Peyer's patch (tissue), 4 donors: ENCODE measurements around the gene STT3B. TPM values are rescaled to one million over a fixed set of nuclear protein-coding genes. Genes with fewer than 3 reads are reported as not detected.

ENCODE experiments used
- DNase-seq, 3 donors: peaks; one replicate each; pipeline ENCODE4 v3.0.0-alpha.2; 2017 to 2019
- H3K27ac ChIP-seq, 4 donors: fragments of 200-600 bp; sonication (generic); one replicate each; pipeline ENCODE4 v1.5.1; 2016 to 2019
- H3K27me3 ChIP-seq, 2 donors: fragments of 200-600 bp; sonication (generic); one replicate each; pipeline ENCODE4 v1.5.1; 2019
- H3K36me3 ChIP-seq, 3 donors: fragments of 200-600 bp; sonication (generic); one replicate each; pipeline ENCODE4 v1.5.1; 2016 to 2019
- H3K4me1 ChIP-seq, 4 donors: fragments of 200-600 bp; sonication (generic); one replicate each; pipeline ENCODE4 v1.5.1; 2016 to 2019
- H3K4me3 ChIP-seq, 4 donors: fragments of 200-600 bp; sonication (generic); 1 replicate in 3 of 4; 2 replicates in 1 of 4; pipeline ENCODE4 v1.5.1; 2016 to 2019; ENCODE audit warnings: mild to moderate bottlenecking in 1 of 4
- H3K9me3 ChIP-seq, 4 donors: fragments of 200-600 bp; sonication (generic); one replicate each; pipeline ENCODE4 v1.5.1; 2016 to 2019; ENCODE audit warnings: mild to moderate bottlenecking in 1 of 4
- POLR2A ChIP-seq, 2 donors: fragments of 450-650 bp; IDR thresholded peaks; one replicate each; pipeline ENCODE4 v1.5.1; 2017; ENCODE audit warnings: antibody characterized with exemption in 2 of 2, mild to moderate bottlenecking in 2 of 2, moderate library complexity in 2 of 2
- total RNA-seq, 4 donors: library from RNA; depleted of rRNA; stranded (reverse); fragments of >200 nt; gene quantifications; one replicate each; pipeline ENCODE4 v1.1.0, GENCODE V29; 2016
- TF ChIP-seq, protein P1 (sequence below), 6 experiments: fragments of 450-650 bp in 4 of 6; fragments of 200-600 bp in 2 of 6; sonication (generic) in 1 of 6; IDR thresholded peaks; one replicate each; pipeline ENCODE4 v1.5.1; 2017 to 2019; ENCODE audit warnings: antibody characterized with exemption in 6 of 6, mild to moderate bottlenecking in 3 of 6, moderate library complexity in 1 of 6

Gene STT3B
- total RNA-seq, 4 donors from 2014 or later: 83.9 to 179 (median 144) TPM

DNA sequence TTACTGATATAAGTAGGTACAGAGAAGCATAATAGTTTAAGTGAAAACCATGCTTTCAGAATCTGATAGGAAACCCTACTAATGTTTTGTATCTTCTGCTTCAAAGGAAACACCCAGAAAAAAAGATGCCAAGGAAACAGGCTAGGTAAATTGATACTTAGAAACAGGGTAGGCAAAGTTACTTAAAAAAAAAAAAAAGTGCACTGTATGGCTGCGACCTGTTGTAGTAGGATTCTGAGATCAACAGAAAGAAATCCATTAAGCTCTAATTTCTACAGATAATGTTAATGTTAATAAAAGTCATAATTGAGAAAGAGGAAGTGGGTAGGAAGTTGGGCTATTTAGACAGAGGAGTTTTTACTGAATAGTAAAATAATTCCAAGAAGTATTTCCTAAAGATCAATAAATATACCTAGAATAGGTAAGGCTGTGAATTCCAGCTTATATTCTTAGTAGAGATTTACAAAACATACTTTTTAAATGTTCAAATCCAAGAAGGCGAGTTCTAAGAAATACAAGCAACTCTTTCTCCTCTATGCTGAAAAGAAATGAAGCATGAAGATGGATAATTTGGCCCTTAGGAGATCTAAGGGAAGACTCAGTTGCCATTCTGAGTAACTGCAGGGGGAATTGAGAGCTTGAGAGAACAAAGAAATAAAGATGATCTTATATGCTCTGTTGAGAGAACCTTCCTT, 24.1 kb upstream of the STT3B start:
- H3K27me3 ChIP-seq: no peaks in the 10 kb centered on the region
- TF ChIP-seq, protein P1, sequence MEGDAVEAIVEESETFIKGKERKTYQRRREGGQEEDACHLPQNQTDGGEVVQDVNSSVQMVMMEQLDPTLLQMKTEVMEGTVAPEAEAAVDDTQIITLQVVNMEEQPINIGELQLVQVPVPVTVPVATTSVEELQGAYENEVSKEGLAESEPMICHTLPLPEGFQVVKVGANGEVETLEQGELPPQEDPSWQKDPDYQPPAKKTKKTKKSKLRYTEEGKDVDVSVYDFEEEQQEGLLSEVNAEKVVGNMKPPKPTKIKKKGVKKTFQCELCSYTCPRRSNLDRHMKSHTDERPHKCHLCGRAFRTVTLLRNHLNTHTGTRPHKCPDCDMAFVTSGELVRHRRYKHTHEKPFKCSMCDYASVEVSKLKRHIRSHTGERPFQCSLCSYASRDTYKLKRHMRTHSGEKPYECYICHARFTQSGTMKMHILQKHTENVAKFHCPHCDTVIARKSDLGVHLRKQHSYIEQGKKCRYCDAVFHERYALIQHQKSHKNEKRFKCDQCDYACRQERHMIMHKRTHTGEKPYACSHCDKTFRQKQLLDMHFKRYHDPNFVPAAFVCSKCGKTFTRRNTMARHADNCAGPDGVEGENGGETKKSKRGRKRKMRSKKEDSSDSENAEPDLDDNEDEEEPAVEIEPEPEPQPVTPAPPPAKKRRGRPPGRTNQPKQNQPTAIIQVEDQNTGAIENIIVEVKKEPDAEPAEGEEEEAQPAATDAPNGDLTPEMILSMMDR (IDR thresholded peaks at IDR 0.05): no peak
- no peak for TF ChIP-seq POLR2A (IDR thresholded peaks at IDR 0.05)
- H3K9me3 ChIP-seq: no peaks in the 10 kb centered on the region
- no peak overlapping the region for H3K27ac ChIP-seq
- no peaks in the 10 kb centered on the region for H3K36me3 ChIP-seq
- H3K4me3 ChIP-seq: no peak overlapping the region
- no peaks in the 10 kb centered on the region for H3K4me1 ChIP-seq
- DNase-seq: no peak

DNA sequence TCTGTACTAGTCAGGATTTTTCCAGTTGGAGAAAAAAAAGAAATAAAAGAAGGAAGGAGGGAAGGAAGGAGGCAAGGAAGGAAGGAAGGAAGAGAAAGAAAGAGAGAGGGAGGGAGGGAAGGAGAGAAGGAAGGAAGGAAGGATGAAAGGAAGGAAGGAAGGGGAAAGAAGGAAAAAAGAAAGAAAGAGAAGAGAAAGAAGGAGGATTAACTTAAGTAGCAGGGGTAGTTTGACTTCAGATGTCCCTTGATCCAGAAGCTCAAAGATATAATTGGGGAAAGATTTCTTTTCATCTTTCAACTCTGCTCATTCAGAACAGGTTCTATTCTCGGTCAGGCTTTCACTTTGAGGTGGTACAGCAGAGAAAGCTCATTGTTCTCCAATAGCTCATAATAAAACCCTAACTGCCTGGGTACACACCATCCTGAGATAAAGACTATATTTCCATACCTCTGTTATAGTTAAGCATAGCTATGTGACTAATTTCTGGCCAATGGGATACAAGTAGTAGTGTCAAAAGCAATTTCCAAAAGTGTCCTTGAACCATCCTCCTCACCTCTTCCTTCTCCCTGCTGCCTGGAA, 23.5 kb upstream of the STT3B start:
- Histone ChIP-seq H3K36me3 (no peaks in the 10 kb centered on the region), H3K4me1 (no peaks in the 10 kb centered on the region), H3K9me3 (no peaks in the 10 kb centered on the region), H3K4me3 (no peak overlapping the region), H3K27me3 (no peaks in the 10 kb centered on the region), H3K27ac (no peak overlapping the region)
- TF ChIP-seq POLR2A (IDR thresholded peaks at IDR 0.05): no peak
- TF ChIP-seq, protein P1 (IDR thresholded peaks at IDR 0.05): no peak
- no peak for DNase-seq

DNA sequence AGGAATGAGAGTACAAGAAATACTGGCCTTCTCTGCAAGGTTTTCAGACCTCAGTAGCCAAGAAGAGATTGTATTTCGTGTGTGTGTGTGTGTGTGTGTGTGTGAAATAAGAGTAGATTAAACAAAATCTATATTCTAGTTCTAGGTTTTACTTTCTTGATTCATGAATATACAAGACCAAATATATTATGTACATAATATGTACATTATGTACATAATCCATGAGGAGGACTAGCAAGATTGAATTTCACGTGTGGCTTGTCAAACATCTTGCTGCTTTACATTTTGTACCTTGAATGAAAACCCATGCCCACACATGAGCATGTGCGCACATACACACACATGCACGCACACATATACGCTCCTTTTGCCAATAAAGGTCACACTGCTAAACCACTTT, 18.2 kb upstream of the STT3B start:
- no peaks in the 10 kb centered on the region for H3K9me3 ChIP-seq
- no peak overlapping the region for H3K4me3 ChIP-seq
- DNase-seq: no peak
- no peak overlapping the region for H3K27ac ChIP-seq
- no peaks in the 10 kb centered on the region for H3K4me1 ChIP-seq
- no peaks in the 10 kb centered on the region for H3K27me3 ChIP-seq
- TF ChIP-seq, protein P1 (IDR thresholded peaks at IDR 0.05): no peak
- no peak for TF ChIP-seq POLR2A (IDR thresholded peaks at IDR 0.05)
- no peaks in the 10 kb centered on the region for H3K36me3 ChIP-seq

DNA sequence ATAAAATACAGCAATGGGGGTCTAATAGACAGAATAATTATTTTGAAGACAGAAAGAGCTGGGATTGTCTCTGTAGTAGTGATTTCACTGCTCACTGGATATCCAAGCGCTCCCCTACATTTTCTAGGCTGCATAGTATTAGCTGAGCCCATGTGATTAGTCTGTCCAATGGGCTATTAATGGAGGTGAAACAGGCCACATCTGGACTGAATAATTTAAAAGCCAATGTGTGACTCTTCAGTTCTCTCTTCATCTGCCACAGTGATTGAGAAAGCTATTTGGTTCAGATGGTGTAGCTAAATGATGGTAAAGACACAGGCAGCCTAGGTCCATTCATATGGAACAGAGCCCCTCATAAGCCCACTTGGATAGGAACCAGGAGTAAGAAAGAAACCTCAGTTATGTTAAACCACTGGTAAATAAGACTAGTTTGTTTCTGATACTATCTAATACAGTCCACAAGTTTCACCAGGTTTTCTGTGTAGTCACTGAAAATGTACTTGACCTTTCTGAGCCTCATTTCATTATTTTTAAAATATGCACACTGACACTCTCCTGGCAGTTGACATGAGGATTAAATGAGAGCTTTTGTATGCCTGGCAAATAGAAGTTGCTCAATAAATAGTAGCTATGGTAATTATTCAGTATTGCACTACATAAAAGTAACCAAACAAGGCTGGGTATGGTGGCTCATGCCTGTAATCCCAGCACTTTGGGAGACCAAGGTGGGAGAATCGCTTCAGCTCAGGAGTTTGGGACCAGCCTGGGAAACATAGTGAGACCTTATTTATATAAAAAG, 17.0 kb upstream of the STT3B start:
- Histone ChIP-seq H3K36me3 (no peaks in the 10 kb centered on the region), H3K27ac (no peak overlapping the region), H3K27me3 (no peaks in the 10 kb centered on the region), H3K4me3 (no peak overlapping the region), H3K4me1 (no peaks in the 10 kb centered on the region), H3K9me3 (no peaks in the 10 kb centered on the region)
- DNase-seq: no peak
- TF ChIP-seq, protein P1 (IDR thresholded peaks at IDR 0.05): no peak
- no peak for TF ChIP-seq POLR2A (IDR thresholded peaks at IDR 0.05)

DNA sequence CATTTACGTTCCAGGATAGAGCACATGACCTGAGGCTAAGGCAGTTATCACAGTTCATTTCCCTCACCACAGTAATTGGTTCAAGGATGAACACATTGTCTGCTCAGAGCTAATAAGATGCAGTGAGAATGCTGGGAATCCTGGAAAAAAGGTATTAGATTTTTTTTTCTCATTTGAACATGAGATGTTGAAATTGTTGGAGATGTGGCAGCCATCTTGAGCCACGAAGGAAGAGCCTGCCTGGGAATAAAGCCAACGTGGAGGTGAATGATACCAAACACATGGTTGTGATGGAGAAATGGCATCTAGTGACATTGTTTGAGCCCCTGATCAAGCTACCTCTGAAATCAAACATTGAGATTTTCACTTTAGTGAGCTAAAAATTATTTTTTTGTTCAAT, 16.0 kb upstream of the STT3B start:
- no peak overlapping the region for H3K27ac ChIP-seq
- no peaks in the 10 kb centered on the region for H3K9me3 ChIP-seq
- no peak for TF ChIP-seq POLR2A (IDR thresholded peaks at IDR 0.05)
- TF ChIP-seq, protein P1 (IDR thresholded peaks at IDR 0.05): no peak
- H3K27me3 ChIP-seq: no peaks in the 10 kb centered on the region
- H3K4me3 ChIP-seq: no peak overlapping the region
- DNase-seq: no peak
- no peaks in the 10 kb centered on the region for H3K36me3 ChIP-seq
- H3K4me1 ChIP-seq: no peaks in the 10 kb centered on the region
